BE2C (cell line): ENCODE data around the gene TEX19.

Experiments
- DNase-seq: peaks from one replicate; pipeline ENCODE4 v3.0.0-alpha.2; 2020
- H3K27me3 ChIP-seq: fragments of 250-450 bp; sonication (Bioruptor Pico); 2 replicates; pipeline ENCODE4 v1.5.1; 2020; ENCODE audit warnings: mild to moderate bottlenecking
- H3K36me3 ChIP-seq: fragments of 250-450 bp; sonication (Bioruptor Pico); 2 replicates; pipeline ENCODE4 v1.5.1; 2020; ENCODE audit warnings: mild to moderate bottlenecking
- H3K4me1 ChIP-seq: fragments of 250-450 bp; sonication (Bioruptor Pico); 2 replicates; pipeline ENCODE4 v1.5.1; 2020
- H3K4me3 ChIP-seq: 2 replicates; pipeline ENCODE4 v1.5.1; 2011; ENCODE audit warnings: low read depth, low read length
- H3K9me3 ChIP-seq: fragments of 250-450 bp; sonication (Bioruptor Pico); 2 replicates; pipeline ENCODE4 v1.5.1; 2020
- TF ChIP-seq, protein P1 (sequence below): IDR thresholded peaks from 2 replicates; pipeline ENCODE4 v1.5.1; 2012; ENCODE audit warnings: mild to moderate bottlenecking, low read depth, low read length

Gene TEX19

DNA sequence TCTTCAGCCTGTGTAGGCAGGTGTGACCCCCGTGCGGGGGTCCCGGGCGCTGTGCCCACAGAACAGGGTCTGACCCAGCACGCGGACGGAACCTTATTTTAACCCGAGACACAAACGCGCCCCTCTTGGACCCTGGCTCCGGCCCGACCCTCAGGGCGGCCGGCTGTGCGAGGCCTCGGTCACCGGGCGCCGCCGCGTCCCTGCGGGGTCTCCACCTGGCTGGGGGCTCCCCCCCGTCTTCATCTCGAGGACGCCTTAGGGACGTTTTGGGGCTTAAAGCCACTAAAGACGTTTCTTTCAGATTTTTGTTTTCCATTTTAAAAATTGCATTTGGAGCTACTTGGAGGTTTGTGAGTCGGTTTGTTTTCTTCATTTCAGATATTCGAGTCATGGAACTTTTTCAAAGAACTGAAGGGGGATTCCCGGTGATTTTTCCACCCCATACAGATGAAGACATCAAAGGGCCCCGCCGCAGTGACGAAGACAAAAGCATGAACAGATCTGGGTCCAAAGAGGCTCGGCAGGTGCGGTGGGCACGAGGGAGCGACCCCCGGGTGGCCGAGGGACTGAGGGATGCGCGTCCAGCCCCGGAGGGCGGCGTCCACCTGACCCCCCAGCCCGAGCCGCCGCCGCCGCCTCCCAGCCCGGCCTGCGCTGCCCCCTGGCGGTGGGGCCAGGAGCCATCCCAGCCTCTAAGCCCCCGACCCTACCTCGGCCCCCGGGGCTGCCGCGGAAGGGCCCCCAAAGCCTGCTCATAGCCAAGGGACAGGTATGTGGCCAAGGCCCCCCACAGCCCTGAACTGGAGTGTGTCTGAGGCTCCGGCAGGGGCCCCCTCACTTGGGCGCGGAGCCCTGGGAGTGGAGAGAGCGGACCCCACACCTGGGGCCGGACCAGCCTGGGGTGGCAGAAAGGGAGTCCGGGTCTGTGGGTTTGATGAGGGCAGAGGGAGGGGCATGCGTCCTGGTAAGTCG lies 37.8 kb upstream of the TEX19 start:
- Histone ChIP-seq H3K4me3 (peak overlapping the region; percentile 16; the same call in 1 of the 2 replicates), H3K4me1 (peaks cover 2% of the 10 kb centered on the region; the same call in 1 of the 2 replicates), H3K27me3 (no peaks in the 10 kb centered on the region), H3K9me3 (no peaks in the 10 kb centered on the region), H3K36me3 (no peaks in the 10 kb centered on the region)
- peak; percentile 65 for DNase-seq
- TF ChIP-seq, protein P1, sequence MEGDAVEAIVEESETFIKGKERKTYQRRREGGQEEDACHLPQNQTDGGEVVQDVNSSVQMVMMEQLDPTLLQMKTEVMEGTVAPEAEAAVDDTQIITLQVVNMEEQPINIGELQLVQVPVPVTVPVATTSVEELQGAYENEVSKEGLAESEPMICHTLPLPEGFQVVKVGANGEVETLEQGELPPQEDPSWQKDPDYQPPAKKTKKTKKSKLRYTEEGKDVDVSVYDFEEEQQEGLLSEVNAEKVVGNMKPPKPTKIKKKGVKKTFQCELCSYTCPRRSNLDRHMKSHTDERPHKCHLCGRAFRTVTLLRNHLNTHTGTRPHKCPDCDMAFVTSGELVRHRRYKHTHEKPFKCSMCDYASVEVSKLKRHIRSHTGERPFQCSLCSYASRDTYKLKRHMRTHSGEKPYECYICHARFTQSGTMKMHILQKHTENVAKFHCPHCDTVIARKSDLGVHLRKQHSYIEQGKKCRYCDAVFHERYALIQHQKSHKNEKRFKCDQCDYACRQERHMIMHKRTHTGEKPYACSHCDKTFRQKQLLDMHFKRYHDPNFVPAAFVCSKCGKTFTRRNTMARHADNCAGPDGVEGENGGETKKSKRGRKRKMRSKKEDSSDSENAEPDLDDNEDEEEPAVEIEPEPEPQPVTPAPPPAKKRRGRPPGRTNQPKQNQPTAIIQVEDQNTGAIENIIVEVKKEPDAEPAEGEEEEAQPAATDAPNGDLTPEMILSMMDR: peak; percentile 59

DNA sequence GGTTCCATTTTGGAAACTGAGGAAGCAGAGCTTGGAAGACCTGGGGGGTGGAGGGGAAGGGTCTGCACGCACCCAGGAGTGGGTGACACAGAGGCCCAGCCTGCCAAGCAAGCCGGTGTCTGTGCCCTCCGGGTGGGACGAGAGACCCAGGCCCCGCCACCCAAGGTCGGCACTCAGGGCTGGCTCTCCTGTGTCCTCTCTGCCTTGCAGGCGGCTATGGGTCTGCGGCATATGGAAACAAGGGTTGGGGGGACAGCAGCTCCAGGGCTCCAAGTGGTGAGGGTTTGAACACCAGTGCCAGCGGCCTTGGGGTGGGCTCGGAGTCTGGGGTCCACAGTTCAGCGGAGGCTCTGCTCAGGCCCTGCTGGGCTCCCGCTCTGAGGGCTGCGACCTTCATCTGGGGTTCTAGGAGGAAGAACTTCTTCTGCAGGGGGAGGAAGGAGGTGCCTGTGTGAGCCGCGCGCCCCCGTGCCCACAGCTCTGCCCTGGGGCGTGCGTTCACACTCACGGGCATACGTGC lies 37.0 kb upstream of the TEX19 start:
- no peaks in the 10 kb centered on the region for H3K36me3 ChIP-seq
- TF ChIP-seq, protein P1: no peak
- H3K4me1 ChIP-seq: peaks cover 2% of the 10 kb centered on the region; the same call in 1 of the 2 replicates
- H3K4me3 ChIP-seq: no peak overlapping the region
- DNase-seq: peak; percentile 13
- H3K9me3 ChIP-seq: no peaks in the 10 kb centered on the region
- no peaks in the 10 kb centered on the region for H3K27me3 ChIP-seq

DNA sequence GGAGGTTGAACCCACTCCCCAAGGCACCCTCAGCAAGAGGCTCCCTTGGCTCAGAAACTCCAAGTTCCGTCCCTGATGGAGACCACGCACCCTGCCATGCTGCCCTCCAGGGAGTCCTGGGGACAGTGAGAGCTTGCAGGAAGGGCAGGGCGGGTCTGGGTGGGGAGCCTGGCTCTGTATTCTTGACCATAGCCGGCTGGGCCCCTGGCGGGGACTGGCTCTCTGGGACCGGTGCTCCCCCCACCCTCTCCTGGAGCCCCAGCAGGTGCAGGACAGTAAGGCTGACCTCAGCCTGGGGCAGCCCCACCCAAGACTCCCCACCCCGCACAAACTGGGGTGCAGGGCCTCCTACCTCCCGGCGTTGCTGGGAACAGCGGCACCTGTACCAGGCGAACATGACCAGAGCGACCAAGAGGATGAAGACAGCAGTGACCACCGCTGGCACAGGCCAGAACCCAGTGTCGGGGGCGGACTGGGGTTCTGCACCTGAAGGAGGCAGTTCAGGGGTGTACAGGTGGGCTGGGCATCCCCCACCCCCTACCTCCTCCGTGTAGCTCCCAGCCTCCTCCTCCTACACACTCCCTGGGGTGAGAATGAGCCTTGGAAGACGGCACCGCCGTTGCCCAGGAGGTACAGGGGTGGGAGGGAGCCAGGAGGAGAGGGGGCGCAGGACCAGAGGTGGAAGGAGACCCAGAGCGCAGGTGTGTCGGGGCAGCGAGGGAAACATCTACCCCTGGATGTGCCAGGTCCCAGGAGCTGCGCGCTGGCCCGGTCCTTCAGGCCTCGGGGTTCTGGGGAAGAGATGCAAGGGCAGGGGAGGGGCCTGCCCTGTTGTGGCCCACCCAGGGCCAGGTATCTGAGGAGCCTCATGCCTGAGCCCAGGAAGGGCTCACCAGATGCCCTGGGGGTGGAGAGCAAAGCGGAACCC lies 36.3 kb upstream of the TEX19 start:
- no peaks in the 10 kb centered on the region for H3K36me3 ChIP-seq
- DNase-seq: peak; percentile 17
- H3K4me1 ChIP-seq: peaks cover 2% of the 10 kb centered on the region; the same call in 1 of the 2 replicates
- H3K27me3 ChIP-seq: no peaks in the 10 kb centered on the region
- H3K9me3 ChIP-seq: no peaks in the 10 kb centered on the region
- TF ChIP-seq, protein P1: no peak
- H3K4me3 ChIP-seq: no peak overlapping the region

DNA sequence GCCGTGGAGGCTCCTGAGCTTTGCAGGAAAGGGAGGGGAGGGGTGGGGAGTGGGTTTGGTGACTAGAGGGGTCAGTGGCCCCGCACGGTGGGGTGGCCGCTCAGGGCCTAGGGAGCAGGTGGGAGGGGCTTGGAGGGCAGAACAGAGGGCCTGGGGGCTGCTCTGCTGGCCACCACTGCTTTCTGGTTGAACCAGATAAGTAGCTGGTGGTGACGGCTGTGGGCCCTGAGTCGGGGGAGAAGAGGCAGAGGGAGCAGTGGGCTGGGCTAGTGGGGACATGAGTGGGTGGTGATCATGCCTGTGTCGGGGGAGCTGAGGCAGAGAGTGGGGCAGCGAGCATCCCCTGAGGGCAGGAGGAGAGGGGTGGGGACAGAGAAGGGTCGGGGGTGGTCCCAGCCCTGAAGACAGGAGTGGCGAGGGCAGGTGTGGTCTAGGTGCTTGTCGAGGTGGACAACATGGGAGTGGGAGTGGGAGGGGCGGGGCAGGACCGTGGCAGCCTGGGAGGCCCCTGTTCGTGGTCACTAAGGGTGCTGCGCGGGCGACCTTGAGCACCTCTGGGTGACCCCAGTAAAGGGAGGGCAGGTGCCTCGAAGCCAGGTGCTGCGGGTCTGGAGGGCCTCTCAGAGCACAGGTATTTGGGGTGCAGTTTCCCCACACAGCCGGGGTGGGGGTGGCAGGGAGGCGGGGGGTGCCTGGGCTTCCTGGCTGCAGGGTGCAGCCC lies 35.4 kb upstream of the TEX19 start:
- peak; percentile 13 for DNase-seq
- Histone ChIP-seq H3K27me3 (no peaks in the 10 kb centered on the region), H3K36me3 (no peaks in the 10 kb centered on the region), H3K4me3 (no peak overlapping the region), H3K9me3 (no peaks in the 10 kb centered on the region), H3K4me1 (peaks cover 10% of the 10 kb centered on the region)
- TF ChIP-seq, protein P1: no peak

DNA sequence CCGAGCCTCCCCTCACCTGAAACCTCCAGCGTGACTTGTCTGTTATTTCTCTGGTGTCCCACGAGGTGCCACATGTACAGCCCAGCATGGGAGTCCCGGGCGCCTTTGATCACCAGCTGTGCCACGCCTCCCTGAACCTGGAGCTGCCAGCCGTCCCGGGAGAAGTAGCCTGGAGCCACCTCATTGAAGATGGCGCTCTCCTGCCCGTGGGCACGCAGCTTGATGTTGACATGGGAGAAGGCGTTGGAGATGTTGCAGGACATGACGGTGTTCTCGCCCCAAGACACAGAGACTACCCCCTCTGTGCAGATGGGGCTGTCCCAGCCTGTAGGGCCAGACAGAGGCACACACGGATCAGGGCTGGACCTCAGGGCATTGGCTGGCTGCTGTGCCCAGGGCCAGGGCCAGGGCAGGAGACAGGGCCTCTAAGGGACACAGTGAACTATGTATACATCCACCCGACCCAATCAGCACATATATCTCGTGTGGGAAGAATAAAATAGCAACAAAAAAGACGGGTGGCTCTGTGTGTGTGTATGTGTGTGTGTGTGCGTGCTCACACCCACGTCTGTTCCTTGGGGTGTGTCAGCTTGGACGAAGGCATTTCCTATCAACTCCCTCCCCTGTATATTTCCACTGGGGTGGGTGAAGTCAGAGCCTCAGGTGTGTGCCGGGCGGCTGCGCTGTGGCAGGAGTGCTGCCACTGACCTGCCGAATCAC lies 34.3 kb upstream of the TEX19 start:
- DNase-seq: peak; percentile 19
- Histone ChIP-seq H3K4me3 (no peak overlapping the region), H3K36me3 (no peaks in the 10 kb centered on the region), H3K9me3 (no peaks in the 10 kb centered on the region), H3K27me3 (no peaks in the 10 kb centered on the region), H3K4me1 (peaks cover 20% of the 10 kb centered on the region)
- TF ChIP-seq, protein P1: no peak
